GM18868 (cell line): Measurements from ENCODE around the gene PIGL.
"Not testable (repeated sequence)": the region's sequence is repeated elsewhere in the genome, so short reads cannot be mapped to it uniquely, and the experiment has no call there.

Experiments used
- ATAC-seq: cut with Tn5 transposase; IDR thresholded peaks from one replicate; pipeline ENCODE4 v1.9.1; 2021; ENCODE audit warnings: mild to moderate bottlenecking, moderate library complexity; ENCODE audit not compliant: unreplicated experiment

PIGL gene

DNA sequence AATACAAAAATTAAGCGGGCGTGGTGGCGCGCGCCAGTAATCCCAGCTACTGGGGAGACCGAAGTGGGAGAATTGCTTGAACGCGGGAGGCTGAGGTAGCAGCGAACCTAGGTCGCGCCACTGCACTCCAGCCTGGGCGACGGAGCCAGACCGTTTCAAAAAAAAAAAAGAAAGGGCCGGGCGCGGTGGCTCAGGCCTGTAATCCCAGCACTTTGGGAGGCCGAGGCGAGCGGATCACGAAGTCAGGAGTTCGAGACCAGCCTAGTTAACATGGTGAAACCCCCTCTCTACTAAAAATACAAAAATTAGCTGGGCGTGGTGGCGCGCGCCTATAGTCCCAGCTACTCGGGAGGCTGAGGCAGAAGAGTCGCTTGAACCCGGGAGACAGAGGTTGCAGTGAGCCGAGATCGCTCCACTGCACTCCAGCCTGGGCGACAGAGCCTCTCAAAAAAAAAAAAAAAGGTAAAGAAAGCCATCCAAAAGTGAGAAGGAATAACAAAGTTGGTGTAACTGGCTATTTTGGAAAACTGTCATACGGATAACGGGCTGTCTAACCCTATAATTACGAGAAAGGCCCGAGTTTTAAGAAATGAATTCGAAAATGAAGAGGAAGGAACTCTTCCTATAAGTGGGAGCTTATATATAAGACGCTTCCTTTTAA is 539 bp upstream of the PIGL start:
- not testable (repeated sequence) for ATAC-seq

DNA sequence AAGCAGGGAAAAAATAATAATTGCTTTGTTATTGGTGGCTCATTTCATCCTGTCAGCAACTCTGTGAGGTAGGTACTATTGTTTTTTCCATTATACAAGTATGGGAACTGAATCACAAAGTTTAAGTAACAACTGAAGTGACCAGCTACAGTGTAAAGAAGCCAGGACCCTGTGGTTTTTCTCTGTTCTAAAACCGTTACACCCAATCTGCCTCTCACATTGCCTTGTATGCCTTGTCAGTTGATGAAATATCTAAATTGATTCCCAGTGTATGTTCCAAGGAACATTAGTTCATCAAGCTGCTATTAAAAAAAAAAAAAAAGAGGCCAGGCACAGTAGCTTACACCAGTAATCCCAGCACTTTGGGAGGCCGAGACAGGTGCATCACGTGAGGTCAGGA is 5.4 kb downstream of the PIGL start:
- no peak for ATAC-seq

DNA sequence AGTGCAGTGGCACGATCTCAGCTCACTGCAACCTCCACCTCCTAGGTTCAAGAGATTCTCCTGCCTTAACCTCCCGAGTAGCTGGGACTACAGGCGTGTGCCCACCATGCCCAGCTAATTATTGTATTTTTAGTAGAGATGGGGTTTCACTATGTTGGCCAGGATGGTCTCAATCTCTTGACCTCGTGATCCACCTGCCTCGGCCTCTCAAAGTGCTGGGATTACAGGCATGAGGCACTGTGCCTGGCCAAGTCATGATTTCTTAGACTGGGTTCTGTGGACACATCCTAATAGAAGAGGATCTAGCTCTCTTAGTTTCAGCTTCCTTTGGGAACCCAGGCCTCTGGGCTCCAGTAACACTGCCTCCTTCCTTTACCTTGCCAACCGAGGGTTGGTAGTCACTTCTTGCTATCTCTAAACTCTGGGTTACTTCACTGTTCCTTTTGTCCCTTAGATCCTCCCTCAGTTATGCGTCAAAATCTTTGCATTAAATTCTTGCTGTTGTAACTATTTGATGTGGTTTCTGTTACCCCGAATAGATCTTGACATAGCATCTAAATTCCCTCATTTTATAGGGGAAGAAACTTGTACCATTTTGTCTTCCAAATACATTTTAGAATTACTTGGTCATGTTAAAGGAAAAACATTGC is 13.0 kb downstream of the PIGL start:
- ATAC-seq, result not testable (repeated sequence)

DNA sequence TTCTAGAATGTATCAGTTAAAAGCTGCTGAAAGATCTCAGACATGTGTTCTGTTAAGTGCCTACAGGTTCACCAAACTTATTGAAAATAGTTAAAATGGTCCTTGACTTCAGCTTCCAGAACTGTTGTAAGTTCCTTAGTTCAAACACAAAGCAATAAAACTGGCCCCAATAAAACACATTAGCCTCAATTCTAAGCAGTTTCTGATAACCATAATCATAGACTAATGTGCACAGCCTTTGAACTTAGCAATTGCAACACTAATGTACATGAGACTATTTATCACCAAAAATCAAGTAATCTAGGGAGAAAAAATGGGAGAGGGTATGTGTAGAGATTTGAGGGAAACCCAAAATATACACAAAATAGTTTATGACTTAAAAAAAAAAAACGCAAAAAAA is 15.4 kb downstream of the PIGL start:
- ATAC-seq, result no peak

DNA sequence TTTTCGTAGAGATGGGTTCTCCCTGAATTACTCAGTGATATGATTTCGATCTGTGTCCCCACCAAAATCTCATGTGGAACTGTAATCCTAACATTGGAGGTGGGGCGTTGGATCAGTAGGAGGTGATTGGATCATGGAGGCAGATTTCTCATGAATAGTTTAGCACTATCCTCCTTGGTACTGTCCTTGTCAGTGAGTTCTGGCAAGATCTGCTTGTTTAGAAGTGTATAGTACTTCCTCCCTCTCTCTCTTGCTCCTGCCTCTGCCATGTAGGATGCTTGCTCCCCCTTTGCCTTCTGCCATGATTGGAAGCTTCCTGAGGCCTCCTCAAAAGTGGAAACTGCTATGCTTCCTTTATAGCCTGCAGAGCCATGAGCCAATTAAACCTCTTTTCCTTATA is 22.9 kb downstream of the PIGL start:
- no peak for ATAC-seq

DNA sequence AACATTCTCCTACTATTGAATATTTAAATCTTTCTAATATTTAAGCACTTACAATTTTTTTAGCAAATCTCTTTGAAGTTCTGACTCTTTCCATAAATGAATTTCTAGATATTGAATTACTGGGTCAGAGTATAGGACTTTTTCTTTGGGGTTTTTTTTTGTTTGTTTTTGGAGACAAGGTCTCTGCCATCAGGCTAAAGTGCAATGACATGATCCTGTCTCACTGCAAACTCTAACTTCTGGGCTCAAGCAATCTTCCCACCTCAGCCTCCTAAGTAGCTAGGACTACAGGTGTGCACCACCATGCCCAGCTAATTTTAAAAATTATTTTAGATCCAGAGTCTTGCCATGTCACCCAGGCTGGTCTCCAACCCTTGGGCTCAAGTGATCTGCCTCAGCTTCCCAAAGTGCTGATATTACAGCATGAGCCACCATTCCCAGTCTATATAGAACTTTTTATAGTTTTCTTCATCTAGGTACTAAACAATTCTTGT is 24.9 kb downstream of the PIGL start:
- no peak for ATAC-seq

DNA sequence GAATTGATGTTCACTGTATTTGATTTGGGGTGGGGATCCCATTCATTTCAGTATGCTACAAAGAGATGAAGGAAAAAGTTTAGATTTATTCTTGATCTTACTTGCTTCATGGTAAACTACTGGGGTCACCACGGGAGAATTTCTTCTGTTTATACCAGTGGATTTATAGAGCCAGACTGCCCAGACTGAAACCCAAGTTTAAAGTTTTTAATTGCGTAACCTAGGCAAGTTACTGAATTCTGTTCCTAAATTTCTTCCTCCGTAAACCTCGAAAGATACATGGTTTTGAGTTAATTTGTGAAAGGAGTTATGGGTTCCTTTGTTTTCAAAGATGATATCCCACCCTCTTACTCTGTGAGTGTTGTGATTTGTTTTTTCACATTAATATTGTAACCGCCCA is 26.4 kb downstream of the PIGL start:
- ATAC-seq, result no peak

DNA sequence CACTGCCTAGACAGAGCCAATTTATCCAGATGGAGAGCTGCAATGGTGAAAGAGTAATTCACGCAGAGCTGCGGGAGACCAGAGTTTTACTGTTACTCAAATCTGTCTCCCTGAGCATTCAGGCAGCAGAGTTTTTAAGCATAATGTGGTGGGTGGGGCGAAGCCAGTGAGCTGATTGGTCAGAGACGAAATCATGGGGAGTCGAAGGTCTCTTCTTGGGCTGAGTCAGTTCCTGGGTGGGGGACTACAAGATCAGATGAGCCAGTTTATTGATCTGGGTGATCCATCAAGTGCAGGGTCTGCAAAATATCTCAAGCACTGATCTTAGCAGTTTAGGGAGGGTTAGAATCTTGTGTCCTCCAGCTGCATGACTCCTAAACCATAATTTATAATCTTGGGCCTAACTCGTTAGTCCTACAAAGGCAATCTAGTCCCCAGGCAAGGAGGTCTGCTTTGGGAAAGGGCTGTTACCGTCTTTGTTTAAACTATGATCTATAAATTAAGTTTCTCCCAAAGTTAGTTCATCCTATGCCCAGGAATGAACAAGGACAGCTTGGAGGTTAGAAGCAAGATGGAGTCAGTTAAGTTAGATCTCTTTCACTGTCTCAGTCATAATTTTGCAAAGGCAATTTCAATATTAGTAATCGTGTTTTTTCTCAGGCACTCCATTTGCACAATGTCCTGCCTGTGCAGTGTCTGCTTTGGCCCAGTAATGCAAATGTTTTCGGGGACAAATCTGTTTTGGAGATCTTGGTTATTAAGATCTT is 27.0 kb downstream of the PIGL start:
- ATAC-seq, result no peak

DNA sequence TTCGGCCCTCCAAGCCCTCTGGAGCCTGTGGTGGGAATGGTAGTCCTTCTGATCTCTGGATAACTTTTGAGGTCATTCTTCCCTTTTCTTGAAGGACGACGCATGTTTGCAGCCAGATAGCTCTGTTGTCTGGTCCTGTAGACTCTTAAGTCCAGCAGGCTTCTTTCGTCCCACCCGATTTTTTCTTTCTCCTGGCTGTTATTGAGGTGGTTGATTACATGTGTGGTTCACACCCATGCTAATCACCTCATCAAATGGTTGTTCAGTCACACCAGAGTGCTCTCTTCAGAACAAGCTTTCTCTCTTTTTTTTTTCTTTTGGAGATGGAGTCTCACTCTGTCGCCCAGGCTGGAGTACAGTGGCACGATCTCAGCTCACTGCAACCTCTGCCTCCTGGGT is 30.6 kb downstream of the PIGL start:
- ATAC-seq, result no peak

DNA sequence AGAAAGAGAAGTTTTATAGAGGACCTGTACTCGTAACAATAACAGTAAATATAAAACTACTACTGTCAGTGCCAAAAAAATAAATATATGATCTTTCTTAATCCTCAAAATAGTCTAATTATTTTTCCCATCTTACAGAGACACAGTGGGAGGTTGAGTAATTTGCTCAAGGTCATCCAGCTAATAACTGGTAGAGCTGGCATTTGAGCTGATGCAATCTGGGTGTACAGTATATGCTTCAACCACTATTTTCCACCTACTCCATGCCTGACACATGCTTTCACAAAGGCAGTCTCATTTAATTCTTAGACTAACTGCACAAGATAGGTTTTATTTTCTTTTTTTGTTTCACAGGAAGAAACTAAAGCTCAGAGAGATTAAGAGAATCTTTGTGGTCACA is 33.6 kb downstream of the PIGL start:
- no peak for ATAC-seq

DNA sequence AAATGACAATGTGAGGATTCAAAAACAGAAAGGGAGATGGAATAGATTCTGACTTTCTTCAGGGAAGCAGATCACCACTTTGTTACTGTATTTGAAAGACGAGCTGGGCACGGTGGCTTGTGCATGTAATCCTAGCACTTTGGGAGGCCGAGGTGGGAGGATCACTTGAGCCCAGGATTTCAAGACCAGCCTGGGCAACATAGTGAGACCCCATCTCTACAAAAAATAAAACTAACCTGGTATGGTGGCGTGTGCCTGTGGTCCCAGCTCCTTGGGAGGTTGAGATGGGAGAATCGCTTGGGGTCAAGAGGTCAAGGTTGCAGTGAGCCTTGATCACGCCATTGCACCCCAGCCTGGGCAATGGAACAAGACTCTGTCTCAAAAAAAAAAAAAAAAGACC is 34.0 kb downstream of the PIGL start:
- no peak for ATAC-seq

DNA sequence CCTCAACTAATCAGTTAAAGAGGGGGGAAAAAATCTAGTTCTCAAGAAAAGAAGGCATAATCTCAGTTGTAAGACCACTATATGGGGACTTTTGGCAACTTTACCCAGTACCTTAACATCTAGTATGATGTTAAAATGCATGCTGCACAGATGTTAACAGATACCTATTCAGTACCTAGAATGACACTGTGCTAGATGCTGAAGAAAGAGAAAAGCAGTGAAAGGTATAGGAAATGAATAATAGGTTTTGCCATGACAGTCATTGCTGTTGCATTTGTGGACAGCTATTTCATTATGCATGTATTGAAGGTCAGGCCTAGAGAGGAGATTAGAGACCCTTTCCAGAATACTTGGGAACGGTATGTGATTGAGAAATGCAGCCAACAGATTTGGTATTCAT is 34.5 kb downstream of the PIGL start:
- no peak for ATAC-seq

DNA sequence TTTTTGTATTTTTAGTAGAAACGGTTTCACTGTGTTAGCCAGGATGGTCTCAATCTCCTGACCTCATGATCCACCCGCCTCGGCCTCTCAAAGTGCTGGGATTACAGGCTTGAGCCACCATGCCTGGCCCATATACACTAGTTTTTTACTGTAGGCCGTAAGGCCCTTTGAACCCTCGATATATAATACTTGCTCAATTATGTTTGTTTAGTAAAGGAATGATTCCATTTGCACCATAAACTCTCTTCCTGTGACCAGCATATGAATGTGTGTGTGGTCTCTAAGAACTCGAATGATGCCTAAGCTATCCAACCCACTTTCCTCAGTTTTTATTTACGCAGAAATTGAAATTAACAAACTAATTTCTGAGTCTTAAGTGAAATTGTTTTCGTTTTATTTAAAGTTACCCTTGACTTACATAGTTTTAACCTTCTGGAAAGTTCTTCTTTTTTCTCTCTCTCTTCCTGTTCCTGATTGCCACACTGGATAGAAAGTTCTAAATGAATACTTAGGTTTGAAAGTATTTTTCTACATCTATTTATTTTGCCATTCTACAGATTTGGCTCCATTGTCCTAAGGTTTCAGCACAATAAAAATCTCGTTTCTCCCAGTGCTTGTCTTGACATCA is 37.9 kb downstream of the PIGL start:
- no peak for ATAC-seq

DNA sequence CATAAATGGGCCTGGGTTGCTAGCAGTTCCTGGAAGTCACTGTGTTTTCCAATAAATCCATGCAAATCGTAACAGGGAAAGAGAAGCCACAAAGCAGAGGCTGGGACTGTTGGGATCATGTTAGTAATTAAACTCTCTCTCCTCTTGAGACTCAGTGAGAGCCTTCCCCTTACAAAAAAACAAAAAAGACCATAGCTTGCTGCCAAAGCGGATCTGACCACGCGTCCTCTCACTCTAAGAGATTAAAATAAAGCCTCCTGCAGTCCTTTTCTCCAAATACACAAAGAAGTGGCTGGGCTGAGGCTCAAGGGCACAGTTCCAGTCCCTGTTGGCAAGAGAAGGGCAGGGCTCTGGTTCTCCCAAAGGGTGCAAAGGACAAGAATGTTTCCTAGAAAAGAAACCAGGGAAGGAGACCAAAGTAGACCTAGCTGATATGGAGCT is 38.5 kb downstream of the PIGL start:
- no peak for ATAC-seq

DNA sequence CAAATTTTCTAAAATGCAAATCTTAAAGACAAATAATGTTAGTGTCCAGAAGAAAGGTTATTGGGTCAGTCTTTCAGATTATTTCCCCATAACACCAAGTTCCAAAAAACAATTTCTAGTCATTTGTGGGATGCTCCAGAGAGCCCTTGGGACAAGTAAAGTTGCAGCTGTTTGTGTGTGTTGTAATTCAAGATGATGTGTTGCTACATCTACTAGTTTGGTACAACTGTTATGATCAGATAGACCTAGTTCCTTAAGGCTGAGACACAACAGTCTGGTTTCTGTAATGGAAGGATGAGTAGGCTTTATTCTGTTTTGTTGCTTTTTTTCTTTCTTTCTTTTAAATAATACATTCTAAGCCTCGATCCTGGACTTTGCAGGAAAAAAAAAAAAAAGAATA is 41.9 kb downstream of the PIGL start:
- ATAC-seq, result no peak

DNA sequence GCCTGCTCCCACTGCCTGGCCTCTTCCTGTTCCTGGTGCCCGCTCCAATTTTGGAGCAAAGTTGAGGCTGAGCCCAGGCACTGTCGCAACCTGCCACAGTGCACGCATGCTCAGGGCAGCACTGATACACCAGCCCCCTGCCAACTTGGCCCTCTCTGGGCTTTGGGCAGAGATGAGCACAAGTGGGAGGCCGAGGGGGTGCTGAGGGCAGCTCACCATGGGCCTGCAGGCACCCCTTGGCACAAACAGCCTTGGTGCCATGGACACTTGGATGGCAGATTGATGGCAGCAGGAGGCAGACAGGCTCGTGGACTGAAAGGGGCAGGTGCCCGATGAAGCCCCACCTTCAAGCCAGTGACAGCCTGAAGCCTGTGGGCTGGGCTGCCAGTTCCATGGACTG is 42.9 kb downstream of the PIGL start:
- ATAC-seq, result no peak

DNA sequence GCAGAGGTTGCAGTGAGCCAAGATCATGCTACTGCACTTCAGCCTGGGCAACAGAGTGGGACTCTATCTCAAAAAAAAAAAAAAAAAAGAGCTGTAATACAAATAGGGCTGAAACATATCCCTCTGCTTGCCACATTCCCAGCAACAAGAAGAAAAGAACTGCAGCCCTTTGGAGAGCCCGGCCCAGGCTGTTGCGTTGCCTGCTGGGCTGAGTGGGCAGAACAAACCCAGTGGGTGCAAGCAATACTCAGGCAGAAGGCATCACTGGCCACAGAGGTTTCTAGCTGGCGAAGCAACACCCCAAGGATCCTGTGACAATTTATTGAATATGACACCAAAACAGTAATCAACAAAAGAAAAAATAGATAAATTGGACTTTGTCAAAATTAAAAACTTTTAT is 44.0 kb downstream of the PIGL start:
- ATAC-seq, result no peak

DNA sequence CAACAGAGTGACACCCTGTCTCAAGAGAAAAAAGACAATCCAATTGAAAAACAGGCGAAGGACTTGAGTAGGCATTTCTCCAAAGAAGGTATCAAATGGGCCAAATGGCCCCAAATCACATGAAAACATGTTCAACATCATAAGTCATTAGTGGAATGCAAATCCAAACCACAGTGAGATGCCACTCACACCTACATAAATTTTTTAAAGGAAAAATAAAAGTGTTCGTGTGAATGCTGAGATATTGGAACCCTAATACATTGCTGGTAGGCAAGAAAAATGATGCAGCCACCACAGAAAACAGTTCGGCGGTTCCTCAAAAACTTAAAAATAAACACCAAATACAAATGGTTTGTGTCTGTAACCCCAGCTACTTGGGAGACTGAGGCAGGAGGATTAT is 45.2 kb downstream of the PIGL start:
- ATAC-seq, result no peak

DNA sequence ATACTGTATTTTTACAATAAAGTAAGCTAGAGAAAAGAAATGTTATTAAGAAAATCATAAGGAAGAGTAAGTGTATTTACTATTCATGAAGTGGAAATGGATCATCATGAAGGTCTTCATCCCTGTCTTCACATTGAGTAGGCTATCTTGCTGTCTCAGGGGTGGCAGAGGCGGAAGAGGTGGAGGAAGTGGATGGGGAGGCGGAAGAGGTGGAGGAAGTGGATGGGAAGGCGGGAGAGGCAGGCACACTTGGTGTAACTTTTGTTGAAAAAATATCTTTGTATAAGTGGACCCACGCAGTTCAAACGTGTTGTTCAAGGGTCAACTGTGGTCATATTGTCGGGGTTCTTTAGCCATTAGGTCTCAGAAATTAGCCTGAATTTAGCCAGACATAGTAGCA is 50.2 kb downstream of the PIGL start:
- no peak for ATAC-seq

DNA sequence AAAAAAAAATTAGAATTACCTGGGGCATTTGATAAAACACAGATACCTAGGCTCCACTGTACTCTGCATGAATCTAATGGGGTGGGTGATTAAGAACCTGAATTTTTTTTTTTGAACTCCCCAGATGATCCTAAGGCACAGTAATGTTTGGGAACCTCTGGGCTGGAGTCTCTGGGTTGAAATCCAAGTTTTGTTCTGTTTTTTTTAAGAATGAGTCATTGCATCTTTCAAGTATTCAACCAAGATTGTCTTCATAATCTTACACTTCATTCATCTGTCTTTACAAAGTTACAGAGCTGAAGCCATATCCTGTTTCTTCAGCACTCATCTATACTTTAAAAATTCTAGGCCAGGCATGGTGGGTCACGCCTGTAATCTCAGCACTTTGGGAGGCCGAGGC is 52.6 kb downstream of the PIGL start:
- no peak for ATAC-seq

DNA sequence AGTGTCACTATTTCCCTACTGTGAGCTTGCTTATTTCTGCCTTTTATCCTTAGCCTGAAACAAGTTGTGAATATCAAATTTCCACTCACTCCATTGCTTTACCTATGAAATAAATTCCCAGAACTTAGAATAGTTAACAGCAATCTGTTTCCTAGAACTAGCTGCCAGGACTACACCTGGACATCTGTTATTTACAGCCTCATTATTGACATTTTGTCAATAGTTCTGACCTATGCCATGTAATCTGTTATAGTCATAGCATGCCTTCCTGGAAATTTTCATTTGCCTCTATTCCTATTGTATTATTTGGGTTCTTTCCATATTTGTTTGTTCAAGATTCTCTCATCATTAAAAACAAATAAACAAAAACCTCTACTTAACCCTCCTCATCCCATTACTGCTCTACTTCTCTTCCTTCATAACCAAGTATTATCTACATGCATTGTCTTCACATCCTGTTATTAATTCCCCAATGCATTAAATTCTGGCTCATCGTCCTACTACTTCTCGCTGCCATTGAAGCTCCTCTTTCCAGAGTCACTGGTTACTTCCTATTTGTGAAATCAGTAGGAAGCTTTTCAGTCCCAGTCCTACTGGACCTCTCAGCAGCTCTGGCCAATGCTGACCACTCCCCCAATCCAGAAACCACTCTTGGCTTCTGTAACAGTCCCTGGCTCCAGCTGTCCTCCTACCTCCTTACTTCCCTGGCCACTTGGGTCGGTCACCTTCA is 55.3 kb downstream of the PIGL start:
- ATAC-seq, result no peak
